Endometrium (tissue), 2 donors: ENCODE results near the gene STK16.

Experiments used
- FAIRE-seq: peaks from 2 replicates; lab custom pipeline; 2012; peaks lifted over from hg19 to GRCh38; lab: Jason Lieb, UNC
- donor health status: control.
- donor health status: control.

STK16 gene

GRCh38 chr2:219214141-219214540 is 31.1 kb upstream of the STK16 start:
- FAIRE-seq: no peak

- no peak for FAIRE-seq
Observed at GRCh38 chr2:219214786-219215185, 30.5 kb upstream of the STK16 start.

GRCh38 chr2:219215871-219216534 is 29.3 kb upstream of the STK16 start:
- no peak for FAIRE-seq

GRCh38 chr2:219216535-219216915 is 28.8 kb upstream of the STK16 start:
- FAIRE-seq: no peak

- FAIRE-seq: no peak
Observed at GRCh38 chr2:219218217-219218731, 27.0 kb upstream of the STK16 start.

GRCh38 chr2:219218732-219219701 is 26.3 kb upstream of the STK16 start, which contains the start of gene ABCB6:
ABCB6 (minus strand) TSS chr2:219218958; CDS start chr2:219218673, 285 bp downstream.
- FAIRE-seq: peak; percentile 74

GRCh38 chr2:219219784-219220532 is 25.3 kb upstream of the STK16 start:
- FAIRE-seq: no peak

- no peak for FAIRE-seq
Observed at GRCh38 chr2:219220652-219221402, 24.5 kb upstream of the STK16 start.

GRCh38 chr2:219221957-219222518 is 23.2 kb upstream of the STK16 start:
- FAIRE-seq: no peak

GRCh38 chr2:219223831-219224610 is 21.3 kb upstream of the STK16 start:
- FAIRE-seq: no peak

GRCh38 chr2:219225350-219225749 is 19.9 kb upstream of the STK16 start:
- no peak for FAIRE-seq

GRCh38 chr2:219228041-219228910 is 17.0 kb upstream of the STK16 start:
- FAIRE-seq: no peak

GRCh38 chr2:219228911-219229304 is 16.4 kb upstream of the STK16 start:
- FAIRE-seq: no peak

- FAIRE-seq: peak; percentile 92
Observed at GRCh38 chr2:219229305-219230058, 15.8 kb upstream of the STK16 start, which contains the start of the genes ANKZF1 and ATG9A. ANKZF1 (plus strand) TSS chr2:219229806; CDS start chr2:219230258, 452 bp downstream. ATG9A (minus strand) TSS chr2:219229636; CDS start chr2:219228024, 1,612 bp downstream.

- no peak for FAIRE-seq
Observed at GRCh38 chr2:219230059-219230540, 15.2 kb upstream of the STK16 start.

- no peak for FAIRE-seq
Observed at GRCh38 chr2:219234331-219234730, 10.9 kb upstream of the STK16 start.

GRCh38 chr2:219243291-219243761 is 2.0 kb upstream of the STK16 start:
- FAIRE-seq: no peak

- FAIRE-seq: no peak
Observed at GRCh38 chr2:219244789-219245147, 511 bp upstream of the STK16 start.
